ENCODE results near the gene EVX2. TPM values are rescaled to one million over a fixed set of nuclear protein-coding genes. Genes with fewer than 3 reads are reported as not detected.
A peak's percentile ranks its signal among the peaks of the same experiment; 100 is the strongest.

Gene EVX2
- total RNA-seq, 1 experiment from 2014 or later: not detected

GRCh38 chr2:176074919-176075425 lies 8.8 kb downstream of the EVX2 start:
- Histone ChIP-seq H4K20me1 (ENCODE audit: insufficient read depth) (no peaks in the 10 kb centered on the region), H3K4me3 (no peak overlapping the region), H3K9me2 (ENCODE audit: insufficient read depth) (no peaks in the 10 kb centered on the region), H2AFZ (no peak overlapping the region), H3F3A (ENCODE audit: insufficient read depth, low read depth) (no peaks in the 10 kb centered on the region), H3K79me2 (ENCODE audit: low read depth) (no peaks in the 10 kb centered on the region), H3K27ac (no peak overlapping the region), H3K4me1 (replicated peaks; ENCODE audit: insufficient read depth) (no peaks in the 10 kb centered on the region), H3K9me3 (ENCODE audit: insufficient read depth, low read depth) (no peaks in the 10 kb centered on the region), H3K36me3 (ENCODE audit: low read depth) (no peaks in the 10 kb centered on the region), H3K4me2 (0 out of 2 replicates have a peak overlapping the region, but pooled peaks have one; percentile 0), H3K27me3 (ENCODE audit: insufficient read depth, low read depth) (peaks cover 79% of the 10 kb centered on the region)
- DNase-seq: no peak
- CTCF ChIA-PET: no interaction called here
- intact Hi-C loops (cut with micrococcal nuclease; ENCODE audit: unreplicated experiment): no loop called here
- POLR2A ChIA-PET (ENCODE audit: unreplicated experiment): no interaction called here
- TF ChIP-seq EZH2 (IDR thresholded peaks at IDR 0.05; ENCODE audit: low read depth) (no peak), CTCF (conservative IDR thresholded peaks at IDR 0.05) (no peak)
- BruUV-seq (replicated peaks): no TSS peak

GRCh38 chr2:176072951-176073904 lies 10.5 kb downstream of the EVX2 start:
- Histone ChIP-seq H3K4me1 (replicated peaks; ENCODE audit: insufficient read depth) (no peaks in the 10 kb centered on the region), H3K27ac (no peak overlapping the region), H3K4me3 (no peak overlapping the region), H3K27me3 (ENCODE audit: insufficient read depth, low read depth) (peaks cover 72% of the 10 kb centered on the region), H2AFZ (no peak overlapping the region), H3F3A (ENCODE audit: insufficient read depth, low read depth) (no peaks in the 10 kb centered on the region), H3K4me2 (no peak overlapping the region), H3K79me2 (ENCODE audit: low read depth) (no peaks in the 10 kb centered on the region), H3K36me3 (ENCODE audit: low read depth) (no peaks in the 10 kb centered on the region), H3K9me2 (ENCODE audit: insufficient read depth) (no peaks in the 10 kb centered on the region), H3K9me3 (ENCODE audit: insufficient read depth, low read depth) (no peaks in the 10 kb centered on the region), H4K20me1 (ENCODE audit: insufficient read depth) (no peaks in the 10 kb centered on the region)
- BruUV-seq (replicated peaks): no TSS peak
- peak; percentile 76 for TF ChIP-seq EZH2 (IDR thresholded peaks at IDR 0.05; ENCODE audit: low read depth)
- TF ChIP-seq CTCF (conservative IDR thresholded peaks at IDR 0.05): no peak
- intact Hi-C loops (cut with micrococcal nuclease; ENCODE audit: unreplicated experiment): no loop called here
- POLR2A ChIA-PET (ENCODE audit: unreplicated experiment): no interaction called here
- CTCF ChIA-PET: no interaction called here
- DNase-seq: no peak

GRCh38 chr2:176072292-176072669 lies 11.5 kb downstream of the EVX2 start:
- DNase-seq: no peak
- no peaks in the 10 kb centered on the region for H3K79me2 ChIP-seq (ENCODE audit: low read depth)
- H4K20me1 ChIP-seq (ENCODE audit: insufficient read depth): no peaks in the 10 kb centered on the region
- no peaks in the 10 kb centered on the region for H3K9me2 ChIP-seq (ENCODE audit: insufficient read depth)
- H3K4me2 ChIP-seq: no peak overlapping the region
- H3K27me3 ChIP-seq (ENCODE audit: insufficient read depth, low read depth): peaks cover 66% of the 10 kb centered on the region
- H3K27ac ChIP-seq: no peak overlapping the region
- H3K4me3 ChIP-seq: no peak overlapping the region
- no peaks in the 10 kb centered on the region for H3K4me1 ChIP-seq (replicated peaks; ENCODE audit: insufficient read depth)
- ChIA-PET CTCF (no interaction called here), POLR2A (ENCODE audit: unreplicated experiment) (no interaction called here)
- H3K9me3 ChIP-seq (ENCODE audit: insufficient read depth, low read depth): no peaks in the 10 kb centered on the region
- TF ChIP-seq EZH2 (IDR thresholded peaks at IDR 0.05; ENCODE audit: low read depth) (no peak), CTCF (conservative IDR thresholded peaks at IDR 0.05) (no peak)
- no peak overlapping the region for H2AFZ ChIP-seq
- H3K36me3 ChIP-seq (ENCODE audit: low read depth): no peaks in the 10 kb centered on the region
- no TSS peak for BruUV-seq (replicated peaks)
- intact Hi-C loops (cut with micrococcal nuclease; ENCODE audit: unreplicated experiment): no loop called here
- no peaks in the 10 kb centered on the region for H3F3A ChIP-seq (ENCODE audit: insufficient read depth, low read depth)
